Measurements from ENCODE around the gene MYL6B.

- TF ChIP-seq EZH2 (IDR thresholded peaks at IDR 0.05) (no peak), POLR2AphosphoS5 (IDR thresholded peaks at IDR 0.05; ENCODE audit: borderline replicate concordance, low read depth, low read length) (no peak)
Observed at GRCh38 chr12:56190695-56191155, 38.3 kb downstream of the MYL6B start.
